Thyroid gland (tissue), 4 donors: ENCODE data around the gene TMEM88.
A peak's percentile ranks its signal among the peaks of the same experiment; 100 is the strongest.

Experiments
- POLR2A ChIP-seq, 2 donors: fragments of 450-650 bp; IDR thresholded peaks; one replicate each; pipeline ENCODE4 v1.6.1; 2017; ENCODE audit warnings: antibody characterized with exemption in 2 of 2, mild to moderate bottlenecking in 2 of 2, moderate library complexity in 1 of 2
- TF ChIP-seq, protein P1 (sequence below), 6 experiments: fragments of 200-600 bp in 3 of 6; fragments of 450-650 bp in 3 of 6; sonication (generic) in 3 of 6; IDR thresholded peaks; one replicate each; pipeline ENCODE4 v1.5.1; 2016 to 2019; ENCODE audit warnings: antibody characterized with exemption in 6 of 6, mild to moderate bottlenecking in 2 of 6, inconsistent platforms in 1 of 6, moderate library complexity in 1 of 6

DNA sequence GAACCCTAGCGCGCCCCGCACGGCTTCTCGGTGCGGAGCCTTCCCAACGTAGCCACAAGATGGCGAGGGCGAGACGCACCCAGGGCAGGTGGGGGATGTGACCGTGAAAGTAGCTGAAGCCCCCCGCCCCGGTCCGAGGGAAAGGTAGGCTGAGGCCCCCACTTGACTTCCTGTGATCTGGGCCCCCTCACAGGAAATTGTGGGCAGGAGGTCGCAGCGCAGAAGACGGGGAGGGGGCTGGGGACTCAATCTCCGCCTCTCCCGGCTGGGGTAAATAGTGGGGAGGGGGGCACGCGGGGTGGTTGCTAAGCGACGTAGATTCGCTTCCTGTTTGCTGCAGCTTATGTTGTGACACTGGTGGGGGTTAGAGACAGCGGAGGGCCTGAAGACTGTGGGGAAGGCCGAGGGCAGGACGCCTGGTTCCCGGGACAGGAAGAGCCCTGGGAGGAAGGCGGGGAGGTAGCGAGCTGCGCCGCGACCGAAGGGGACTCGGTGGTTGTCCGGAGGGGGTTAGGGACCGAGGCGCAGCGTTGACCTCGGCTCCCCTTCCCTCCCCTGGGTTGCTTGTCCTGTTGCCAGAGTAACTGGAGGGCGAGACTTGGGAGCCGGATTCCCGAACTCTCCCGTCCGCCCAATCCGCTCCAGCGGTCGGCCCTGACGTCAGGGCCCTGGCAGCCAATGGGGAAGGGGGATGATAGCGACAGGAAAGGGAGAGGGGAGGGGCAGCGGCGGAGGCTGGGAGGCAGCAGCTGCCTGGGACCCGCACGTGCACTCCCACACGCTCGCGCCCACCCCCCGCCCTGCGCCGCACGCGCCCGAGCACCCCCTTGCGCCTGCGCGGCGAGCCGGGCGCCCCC lies 19.7 kb upstream of the TMEM88 start:
- TF ChIP-seq, protein P1, sequence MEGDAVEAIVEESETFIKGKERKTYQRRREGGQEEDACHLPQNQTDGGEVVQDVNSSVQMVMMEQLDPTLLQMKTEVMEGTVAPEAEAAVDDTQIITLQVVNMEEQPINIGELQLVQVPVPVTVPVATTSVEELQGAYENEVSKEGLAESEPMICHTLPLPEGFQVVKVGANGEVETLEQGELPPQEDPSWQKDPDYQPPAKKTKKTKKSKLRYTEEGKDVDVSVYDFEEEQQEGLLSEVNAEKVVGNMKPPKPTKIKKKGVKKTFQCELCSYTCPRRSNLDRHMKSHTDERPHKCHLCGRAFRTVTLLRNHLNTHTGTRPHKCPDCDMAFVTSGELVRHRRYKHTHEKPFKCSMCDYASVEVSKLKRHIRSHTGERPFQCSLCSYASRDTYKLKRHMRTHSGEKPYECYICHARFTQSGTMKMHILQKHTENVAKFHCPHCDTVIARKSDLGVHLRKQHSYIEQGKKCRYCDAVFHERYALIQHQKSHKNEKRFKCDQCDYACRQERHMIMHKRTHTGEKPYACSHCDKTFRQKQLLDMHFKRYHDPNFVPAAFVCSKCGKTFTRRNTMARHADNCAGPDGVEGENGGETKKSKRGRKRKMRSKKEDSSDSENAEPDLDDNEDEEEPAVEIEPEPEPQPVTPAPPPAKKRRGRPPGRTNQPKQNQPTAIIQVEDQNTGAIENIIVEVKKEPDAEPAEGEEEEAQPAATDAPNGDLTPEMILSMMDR (IDR thresholded peaks at IDR 0.05), result peak; percentile 53 to 89 (median 78)
- TF ChIP-seq POLR2A (IDR thresholded peaks at IDR 0.05), result peak; percentile 39 to 89
